Hepatocyte (in vitro differentiated cells): ENCODE data around the gene AAMDC. TPM values are rescaled to one million over a fixed set of nuclear protein-coding genes. Genes with fewer than 3 reads are reported as not detected.
A peak's percentile ranks its signal among the peaks of the same experiment; 100 is the strongest.

ENCODE experiments used
- DNase-seq: peaks from one replicate; pipeline ENCODE4 v3.0.0-alpha.2; 2016; ENCODE audit warnings: low spot score
- H2AFZ ChIP-seq: fragments of 200-600 bp; sonication (generic); 2 replicates; pipeline ENCODE4 v1.6.0; 2016; ENCODE audit warnings: antibody characterized with exemption, mild to moderate bottlenecking
- H3K27ac ChIP-seq: fragments of 200-600 bp; sonication (generic); 2 replicates; pipeline ENCODE4 v1.5.1; 2016; ENCODE audit warnings: mild to moderate bottlenecking
- H3K27me3 ChIP-seq: fragments of 200-600 bp; sonication (generic); 2 replicates; pipeline ENCODE4 v1.6.1; 2016
- H3K36me3 ChIP-seq: fragments of 200-600 bp; sonication (generic); replicated peaks from 2 replicates; pipeline ENCODE4 v1.5.1; 2016; ENCODE audit warnings: low read depth; ENCODE audit not compliant: insufficient read depth
- H3K4me1 ChIP-seq: fragments of 200-600 bp; sonication (generic); 2 replicates; pipeline ENCODE4 v1.5.1; 2016; ENCODE audit warnings: mild to moderate bottlenecking, moderate library complexity; ENCODE audit not compliant: insufficient read depth
- H3K4me2 ChIP-seq: fragments of 200-600 bp; sonication (generic); 2 replicates; pipeline ENCODE4 v1.6.0; 2016
- H3K4me3 ChIP-seq: fragments of 200-600 bp; sonication (generic); 2 replicates; pipeline ENCODE4 v1.5.1; 2016; ENCODE audit warnings: mild to moderate bottlenecking
- H3K79me2 ChIP-seq: fragments of 200-600 bp; sonication (generic); 2 replicates; pipeline ENCODE4 v1.6.0; 2017; ENCODE audit warnings: mild to moderate bottlenecking
- H3K9me2 ChIP-seq: fragments of 200-600 bp; sonication (generic); replicated peaks from 2 replicates; pipeline ENCODE4 v1.6.0; 2017; ENCODE audit warnings: mild to moderate bottlenecking; ENCODE audit not compliant: insufficient read depth
- H3K9me3 ChIP-seq: fragments of 200-600 bp; sonication (generic); 2 replicates; pipeline ENCODE4 v1.5.1; 2016; ENCODE audit warnings: low read depth, mild to moderate bottlenecking
- H4K20me1 ChIP-seq: fragments of 200-600 bp; sonication (generic); 2 replicates; pipeline ENCODE4 v1.6.0; 2016; ENCODE audit warnings: mild to moderate bottlenecking; ENCODE audit not compliant: insufficient read depth, poor library complexity, severe bottlenecking
- EZH2 ChIP-seq: fragments of 200-600 bp; sonication (generic); IDR thresholded peaks from 2 replicates; pipeline ENCODE4 v1.6.1; 2016; ENCODE audit warnings: antibody characterized with exemption, mild to moderate bottlenecking, borderline replicate concordance
- EZH2phosphoT487 ChIP-seq: fragments of 200-600 bp; sonication (generic); IDR thresholded peaks from one replicate; pipeline ENCODE4 v1.6.1; 2018; ENCODE audit warnings: antibody characterized with exemption, mild to moderate bottlenecking, low read depth, moderate library complexity; ENCODE audit not compliant: unreplicated experiment, severe bottlenecking
- WGBS: methylation state at CpG from one replicate; pipeline ENCODE4 v1.1.6; 2016; ENCODE audit warnings: low lambda C conversion rate; ENCODE audit errors: missing lambda C conversion rate; 5-methylcytosine and 5-hydroxymethylcytosine counted together
- polyA plus RNA-seq: library from polyadenylated mRNA; unstranded; fragments of >200 nt; fragmentation: Nextera tagmentation; extraction: Ambion mirVana; gene quantifications from 2 replicates; pipeline ENCODE4 v1.2.1, GENCODE V29; 2016
- total RNA-seq: library from RNA; depleted of rRNA; stranded (reverse); fragments of >200 nt; gene quantifications from 2 replicates; pipeline ENCODE4 v1.2.3, GENCODE V29; 2014
- TF ChIP-seq, protein P1 (sequence below): fragments of 200-600 bp; sonication (generic); IDR thresholded peaks from 2 replicates; pipeline ENCODE4 v1.5.1; 2016; ENCODE audit warnings: antibody characterized with exemption, mild to moderate bottlenecking; ENCODE audit not compliant: poor library complexity

Gene AAMDC
- total and polyA plus RNA-seq, 2 experiments from 2014 or later = 22.0 to 78.0 TPM

GRCh38 chr11:77778118-77778517 is 42.8 kb upstream of the AAMDC start:
- no peak overlapping the region for H3K27ac ChIP-seq

GRCh38 chr11:77778549-77778948 is 42.4 kb upstream of the AAMDC start:
- H3K36me3 ChIP-seq = no peaks in the 10 kb centered on the region
- no peak overlapping the region for H3K27ac ChIP-seq
- TF ChIP-seq, protein P1, sequence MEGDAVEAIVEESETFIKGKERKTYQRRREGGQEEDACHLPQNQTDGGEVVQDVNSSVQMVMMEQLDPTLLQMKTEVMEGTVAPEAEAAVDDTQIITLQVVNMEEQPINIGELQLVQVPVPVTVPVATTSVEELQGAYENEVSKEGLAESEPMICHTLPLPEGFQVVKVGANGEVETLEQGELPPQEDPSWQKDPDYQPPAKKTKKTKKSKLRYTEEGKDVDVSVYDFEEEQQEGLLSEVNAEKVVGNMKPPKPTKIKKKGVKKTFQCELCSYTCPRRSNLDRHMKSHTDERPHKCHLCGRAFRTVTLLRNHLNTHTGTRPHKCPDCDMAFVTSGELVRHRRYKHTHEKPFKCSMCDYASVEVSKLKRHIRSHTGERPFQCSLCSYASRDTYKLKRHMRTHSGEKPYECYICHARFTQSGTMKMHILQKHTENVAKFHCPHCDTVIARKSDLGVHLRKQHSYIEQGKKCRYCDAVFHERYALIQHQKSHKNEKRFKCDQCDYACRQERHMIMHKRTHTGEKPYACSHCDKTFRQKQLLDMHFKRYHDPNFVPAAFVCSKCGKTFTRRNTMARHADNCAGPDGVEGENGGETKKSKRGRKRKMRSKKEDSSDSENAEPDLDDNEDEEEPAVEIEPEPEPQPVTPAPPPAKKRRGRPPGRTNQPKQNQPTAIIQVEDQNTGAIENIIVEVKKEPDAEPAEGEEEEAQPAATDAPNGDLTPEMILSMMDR = no peak
- TF ChIP-seq EZH2 (no peak), EZH2phosphoT487 (no peak)
- no peak overlapping the region for H2AFZ ChIP-seq
- H3K4me1 ChIP-seq = no peaks in the 10 kb centered on the region
- DNase-seq = no peak
- 46% methylated on average over 1 of the region's 1 CpG for WGBS
- no peak overlapping the region for H3K4me2 ChIP-seq
- H3K9me2 ChIP-seq = no peaks in the 10 kb centered on the region
- H3K27me3 ChIP-seq = no peaks in the 10 kb centered on the region
- peaks cover 97% of the 10 kb centered on the region for H3K79me2 ChIP-seq
- peaks cover 65% of the 10 kb centered on the region for H4K20me1 ChIP-seq
- no peak overlapping the region for H3K4me3 ChIP-seq
- H3K9me3 ChIP-seq = no peaks in the 10 kb centered on the region

More at GRCh38 chr11:77778118-77778517, 42.8 kb upstream of the AAMDC start:
- Histone ChIP-seq H3K4me2 (no peak overlapping the region), H2AFZ (no peak overlapping the region), H3K9me2 (no peaks in the 10 kb centered on the region), H3K79me2 (peaks cover 97% of the 10 kb centered on the region), H3K4me1 (no peaks in the 10 kb centered on the region), H3K36me3 (no peaks in the 10 kb centered on the region), H3K4me3 (no peak overlapping the region), H3K9me3 (no peaks in the 10 kb centered on the region), H4K20me1 (peaks cover 67% of the 10 kb centered on the region), H3K27me3 (no peaks in the 10 kb centered on the region)
- no peak for DNase-seq
- no peak for TF ChIP-seq EZH2phosphoT487
- TF ChIP-seq EZH2 = no peak
- TF ChIP-seq, protein P1 = no peak
- WGBS = 100% methylated on average over 1 of the region's 1 CpG

DNA sequence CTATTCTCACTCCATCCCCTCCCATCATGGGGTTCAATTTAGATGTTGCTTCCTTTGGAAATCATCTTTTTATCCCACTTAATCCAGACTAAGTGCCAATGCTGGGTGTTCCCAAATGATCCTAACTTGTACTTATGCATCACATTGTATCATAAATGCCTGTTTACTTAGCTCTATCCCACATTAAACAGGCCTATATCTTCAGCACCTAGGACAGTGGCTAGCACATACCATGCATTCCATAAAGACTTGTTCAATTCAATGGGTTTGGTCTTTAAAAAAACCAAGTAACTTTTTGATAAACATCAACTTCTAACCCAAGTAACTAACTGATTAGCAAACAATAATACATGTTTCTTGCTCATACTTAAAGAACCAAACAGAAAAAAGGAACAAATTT is 41.0 kb upstream of the AAMDC start:
- peak; percentile 16 for DNase-seq
- peaks cover 70% of the 10 kb centered on the region for H4K20me1 ChIP-seq

More for the DNA sequence above, 41.0 kb upstream of the AAMDC start:
- no peaks in the 10 kb centered on the region for H3K36me3 ChIP-seq
- H3K4me3 ChIP-seq = no peak overlapping the region
- no peak overlapping the region for H2AFZ ChIP-seq
- no peaks in the 10 kb centered on the region for H3K9me2 ChIP-seq
- H3K79me2 ChIP-seq = peaks cover 97% of the 10 kb centered on the region
- H3K27ac ChIP-seq = no peak overlapping the region
- H3K9me3 ChIP-seq = no peaks in the 10 kb centered on the region
- H3K27me3 ChIP-seq = no peaks in the 10 kb centered on the region
- H3K4me1 ChIP-seq = no peaks in the 10 kb centered on the region
- TF ChIP-seq EZH2phosphoT487 (no peak), EZH2 (no peak)
- TF ChIP-seq, protein P1 = no peak
- no peak overlapping the region for H3K4me2 ChIP-seq
